Ascending aorta (tissue), 2 donors: ENCODE data around the gene MSH5. TPM values are rescaled to one million over a fixed set of nuclear protein-coding genes. Genes with fewer than 3 reads are reported as not detected.

Experiments used
- DNase-seq, 2 donors: peaks; one replicate each; pipeline ENCODE4 v3.0.0-alpha.2; 2019; ENCODE audit warnings: low spot score in 2 of 2
- H3K27ac ChIP-seq, 2 donors: fragments of 200-600 bp; sonication (generic); one replicate each; pipeline ENCODE4 v1.5.1; 2016 to 2017; ENCODE audit warnings: mild to moderate bottlenecking in 1 of 2
- H3K27me3 ChIP-seq: fragments of 200-600 bp; sonication (generic); one replicate; pipeline ENCODE4 v1.5.1; 2017
- H3K36me3 ChIP-seq, 2 donors: fragments of 200-600 bp; sonication (generic); one replicate each; pipeline ENCODE4 v1.5.1; 2016
- H3K4me1 ChIP-seq, 2 donors: fragments of 200-600 bp; sonication (generic); one replicate each; pipeline ENCODE4 v1.5.1; 2016 to 2017; ENCODE audit warnings: mild to moderate bottlenecking in 1 of 2
- H3K4me3 ChIP-seq, 2 donors: fragments of 200-600 bp; sonication (generic); one replicate each; pipeline ENCODE4 v1.5.1; 2016 to 2017; ENCODE audit warnings: mild to moderate bottlenecking in 1 of 2
- H3K9me3 ChIP-seq, 2 donors: fragments of 200-600 bp; sonication (generic); one replicate each; pipeline ENCODE4 v1.5.1; 2016
- intact Hi-C: fragments of 100-400 bp; cut with DNase I; formaldehyde crosslinking; loops from one replicate; pipeline ENCODE4 v1.15.1; 2023
- total RNA-seq: library from RNA; depleted of rRNA; stranded (reverse); fragments of >200 nt; gene quantifications from one replicate; pipeline ENCODE4 v1.1.0, GENCODE V29; 2016
- TF ChIP-seq, protein P1 (sequence below), 3 experiments: fragments of 200-600 bp in 2 of 3; fragments of 450-650 bp in 1 of 3; sonication (generic) in 2 of 3; IDR thresholded peaks; one replicate each; pipeline ENCODE4 v1.5.1; 2016 to 2019; ENCODE audit warnings: antibody characterized with exemption in 3 of 3, mild to moderate bottlenecking in 1 of 3, moderate library complexity in 1 of 3

MSH5 gene
- total RNA-seq, 1 donor from 2014 or later: 17.7 TPM

DNA sequence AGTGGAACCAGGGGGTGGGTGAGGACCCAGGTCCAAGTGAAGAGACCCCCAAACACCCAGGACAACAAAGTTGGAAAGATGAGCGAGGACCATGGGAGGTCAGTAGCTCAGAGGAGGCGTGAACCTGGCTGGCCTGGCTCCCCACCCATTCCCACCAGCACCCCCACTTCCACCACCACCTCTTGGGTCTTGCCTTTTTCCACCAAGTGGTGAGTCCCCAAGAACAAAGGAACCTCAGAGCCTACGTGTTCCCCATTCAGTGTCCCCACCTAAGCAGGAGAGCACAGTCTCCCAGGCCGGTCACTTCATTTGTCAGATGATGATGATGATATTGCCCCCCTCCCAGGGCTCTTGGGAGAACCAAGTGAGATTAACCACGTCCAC lies 37.9 kb downstream of the MSH5 start:
- Histone ChIP-seq H3K4me3 (no peak overlapping the region), H3K9me3 (no peaks in the 10 kb centered on the region), H3K36me3 (peaks cover 37 to 45% of the 10 kb centered on the region in 2 donors), H3K4me1 (peaks cover 0 to 6% of the 10 kb centered on the region in 2 donors), H3K27me3 (no peaks in the 10 kb centered on the region), H3K27ac (no peak overlapping the region)
- TF ChIP-seq, protein P1, sequence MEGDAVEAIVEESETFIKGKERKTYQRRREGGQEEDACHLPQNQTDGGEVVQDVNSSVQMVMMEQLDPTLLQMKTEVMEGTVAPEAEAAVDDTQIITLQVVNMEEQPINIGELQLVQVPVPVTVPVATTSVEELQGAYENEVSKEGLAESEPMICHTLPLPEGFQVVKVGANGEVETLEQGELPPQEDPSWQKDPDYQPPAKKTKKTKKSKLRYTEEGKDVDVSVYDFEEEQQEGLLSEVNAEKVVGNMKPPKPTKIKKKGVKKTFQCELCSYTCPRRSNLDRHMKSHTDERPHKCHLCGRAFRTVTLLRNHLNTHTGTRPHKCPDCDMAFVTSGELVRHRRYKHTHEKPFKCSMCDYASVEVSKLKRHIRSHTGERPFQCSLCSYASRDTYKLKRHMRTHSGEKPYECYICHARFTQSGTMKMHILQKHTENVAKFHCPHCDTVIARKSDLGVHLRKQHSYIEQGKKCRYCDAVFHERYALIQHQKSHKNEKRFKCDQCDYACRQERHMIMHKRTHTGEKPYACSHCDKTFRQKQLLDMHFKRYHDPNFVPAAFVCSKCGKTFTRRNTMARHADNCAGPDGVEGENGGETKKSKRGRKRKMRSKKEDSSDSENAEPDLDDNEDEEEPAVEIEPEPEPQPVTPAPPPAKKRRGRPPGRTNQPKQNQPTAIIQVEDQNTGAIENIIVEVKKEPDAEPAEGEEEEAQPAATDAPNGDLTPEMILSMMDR (IDR thresholded peaks at IDR 0.05): no peak
- intact Hi-C loops: no loop called here
- DNase-seq: no peak

DNA sequence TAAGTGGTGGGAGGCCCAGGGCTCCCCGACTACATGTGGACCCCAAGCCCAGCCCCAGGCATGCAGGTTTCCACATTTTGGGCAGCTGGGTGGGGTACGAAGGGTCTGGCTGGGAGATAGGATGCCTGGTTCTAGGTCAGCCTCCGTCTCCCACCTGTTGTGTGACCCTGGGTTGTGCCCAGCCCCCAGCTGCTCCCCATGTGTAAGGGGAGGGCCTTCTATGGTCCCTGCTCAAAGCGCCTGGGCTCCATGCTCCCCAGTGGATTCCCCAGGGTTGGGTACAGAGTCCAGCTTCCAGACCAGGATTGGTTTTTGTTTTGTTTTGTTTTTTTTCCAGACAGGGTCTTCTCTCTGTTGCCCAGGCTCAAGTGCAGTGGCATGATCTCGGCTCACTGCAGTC lies 38.4 kb downstream of the MSH5 start:
- Histone ChIP-seq H3K27ac (no peak overlapping the region), H3K36me3 (peaks cover 42 to 50% of the 10 kb centered on the region in 2 donors), H3K4me1 (peaks cover 0 to 6% of the 10 kb centered on the region in 2 donors), H3K4me3 (no peak overlapping the region), H3K27me3 (no peaks in the 10 kb centered on the region), H3K9me3 (no peaks in the 10 kb centered on the region)
- no peak for DNase-seq
- TF ChIP-seq, protein P1 (IDR thresholded peaks at IDR 0.05): no peak
- intact Hi-C loops: no loop called here

DNA sequence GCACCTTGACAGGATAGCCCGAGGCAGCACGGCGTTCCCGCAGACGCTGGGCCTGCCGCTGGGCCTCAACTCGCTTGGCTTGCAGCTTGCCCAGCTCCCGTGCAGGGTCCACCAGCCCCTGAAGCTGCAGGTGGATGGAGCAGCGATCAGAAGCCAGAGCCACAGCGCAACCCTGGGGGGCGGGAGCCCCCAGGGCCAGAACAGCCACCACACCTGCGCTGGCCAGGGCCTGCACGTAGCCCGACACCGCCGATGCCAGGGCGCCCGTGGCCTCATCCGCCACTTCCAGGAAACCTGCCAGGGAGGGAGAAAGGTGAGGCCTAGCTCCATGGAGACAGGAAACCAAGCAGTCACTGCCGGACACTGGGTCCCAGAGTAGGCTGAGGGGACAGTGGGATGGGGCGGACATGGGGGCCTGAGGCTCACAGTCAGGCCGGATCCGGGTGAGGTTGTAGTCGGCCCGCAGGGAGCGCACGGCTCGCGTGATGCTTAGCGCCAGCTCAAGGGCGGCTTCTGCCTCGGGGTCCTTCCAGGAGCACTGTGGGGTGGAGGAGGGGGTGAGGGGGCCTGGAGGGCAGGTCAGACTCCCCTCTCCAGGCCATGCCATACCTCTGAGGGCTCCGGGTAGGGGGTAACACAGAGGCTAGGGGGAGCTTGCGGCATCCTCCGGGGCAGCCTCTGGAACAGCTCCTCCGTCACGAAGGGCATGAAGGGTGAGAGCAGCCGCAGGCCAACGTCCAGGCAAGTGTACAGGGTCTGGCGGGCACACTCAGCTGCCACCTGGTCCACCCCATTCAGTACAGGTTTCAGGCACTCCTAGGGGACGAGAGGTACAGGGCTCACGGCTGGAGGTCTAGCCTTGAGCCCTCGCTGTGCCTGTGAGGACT lies 39.4 kb downstream of the MSH5 start:
- TF ChIP-seq, protein P1 (IDR thresholded peaks at IDR 0.05): no peak
- DNase-seq: no peak
- Histone ChIP-seq H3K4me1 (peaks cover 0 to 6% of the 10 kb centered on the region in 2 donors), H3K27ac (no peak overlapping the region), H3K9me3 (no peaks in the 10 kb centered on the region), H3K27me3 (no peaks in the 10 kb centered on the region), H3K36me3 (peaks cover 52 to 60% of the 10 kb centered on the region in 2 donors), H3K4me3 (no peak overlapping the region)
- intact Hi-C loops: no loop called here

DNA sequence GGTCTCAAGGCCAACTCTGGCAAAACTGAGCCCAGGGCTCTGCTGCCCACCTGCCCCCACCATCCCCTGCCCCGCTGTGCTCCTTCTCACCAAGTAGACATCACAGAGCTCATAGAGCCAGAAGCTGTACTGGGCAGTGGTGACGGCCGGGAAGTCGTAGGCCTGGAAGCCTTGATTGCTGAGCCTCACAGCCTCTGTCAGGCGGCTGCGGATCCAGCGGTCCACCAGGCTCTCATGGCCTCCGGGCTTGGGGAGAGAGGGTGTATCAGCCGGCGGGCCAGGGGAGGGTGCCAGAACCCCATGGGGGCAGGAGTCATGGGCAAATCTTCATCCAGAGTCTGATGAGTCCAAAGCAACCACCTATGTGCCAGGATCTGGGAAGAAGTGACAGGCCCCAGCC lies 40.1 kb downstream of the MSH5 start:
- Histone ChIP-seq H3K27me3 (no peaks in the 10 kb centered on the region), H3K4me1 (peaks cover 0 to 6% of the 10 kb centered on the region in 2 donors), H3K4me3 (no peak overlapping the region), H3K36me3 (peaks cover 59 to 66% of the 10 kb centered on the region in 2 donors), H3K27ac (no peak overlapping the region), H3K9me3 (no peaks in the 10 kb centered on the region)
- intact Hi-C loops: no loop called here
- TF ChIP-seq, protein P1 (IDR thresholded peaks at IDR 0.05): no peak
- no peak for DNase-seq

DNA sequence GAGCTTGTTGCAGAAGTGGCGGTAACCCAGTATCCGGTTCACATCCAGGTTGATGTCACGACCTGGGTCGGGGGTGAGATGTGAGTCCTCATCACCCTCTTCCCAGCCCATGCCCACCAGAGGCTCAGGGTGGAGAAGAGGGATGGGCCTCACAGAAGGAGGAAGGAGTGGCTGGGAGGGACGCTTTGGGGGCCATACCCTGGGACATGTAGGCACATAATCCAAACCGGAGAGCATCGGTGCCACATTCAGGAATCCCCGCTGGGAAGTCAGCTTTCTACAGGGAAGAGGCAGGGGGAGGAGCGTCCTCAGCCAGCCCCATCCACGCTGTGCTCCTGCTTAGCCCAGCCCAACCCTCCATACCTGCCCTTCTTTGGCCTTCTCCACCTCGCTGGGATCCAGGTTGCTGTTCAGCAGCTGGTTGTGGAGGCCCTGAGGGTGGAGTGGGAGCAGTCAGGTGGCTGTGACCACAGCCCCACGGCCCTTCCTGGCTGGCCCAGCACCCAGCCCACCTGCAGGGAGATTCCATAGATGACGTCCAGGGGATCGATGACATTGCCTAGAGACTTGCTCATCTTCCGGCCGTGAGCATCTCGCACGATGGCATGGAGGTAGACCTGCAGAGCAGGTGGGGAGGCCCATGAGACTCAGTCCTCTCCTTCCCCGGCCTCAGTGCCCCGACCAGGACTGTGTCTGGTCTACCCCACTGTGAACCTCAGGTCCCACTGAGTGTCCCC lies 40.9 kb downstream of the MSH5 start:
- TF ChIP-seq, protein P1 (IDR thresholded peaks at IDR 0.05): no peak
- Histone ChIP-seq H3K27me3 (no peaks in the 10 kb centered on the region), H3K9me3 (no peaks in the 10 kb centered on the region), H3K36me3 (peaks cover 66 to 74% of the 10 kb centered on the region in 2 donors), H3K27ac (no peak overlapping the region), H3K4me1 (peaks cover 0 to 6% of the 10 kb centered on the region in 2 donors), H3K4me3 (no peak overlapping the region)
- no peak for DNase-seq
- intact Hi-C loops: no loop called here
